AG09319 (cell line): ENCODE results near the gene CDS1.

Experiments
- DNase-seq: peaks from one replicate; pipeline ENCODE4 v3.0.0-alpha.2; 2010; ENCODE audit warnings: low read depth; ENCODE audit errors: extremely low read depth
- CTCF ChIP-seq: IDR thresholded peaks from 2 replicates; pipeline ENCODE4 v1.5.1; 2011; ENCODE audit warnings: low read depth, mild to moderate bottlenecking, inconsistent platforms, low read length, moderate library complexity

CDS1 gene

DNA sequence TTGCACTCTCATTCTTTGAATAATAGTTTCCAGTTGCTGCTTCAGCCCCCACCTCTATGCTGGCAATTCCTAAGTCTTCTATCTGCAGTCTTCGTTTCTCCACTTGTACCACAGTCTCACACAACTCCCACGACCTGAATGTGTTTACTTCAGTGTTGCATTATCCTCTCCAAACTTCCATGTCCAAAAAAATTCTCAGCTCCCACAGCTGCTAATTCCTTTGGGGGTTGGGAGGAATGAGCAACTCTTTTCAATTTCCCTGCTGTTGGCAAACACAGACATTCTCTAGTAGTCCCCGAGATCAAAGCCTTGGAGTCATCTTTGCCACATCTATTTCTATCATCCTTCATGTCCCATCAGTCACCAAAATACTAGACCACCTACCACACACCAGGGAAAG, 14.4 kb upstream of the CDS1 start:
- no peak for TF ChIP-seq CTCF
- DNase-seq, result no peak

GRCh38 chr4:84569009-84569408, 13.9 kb upstream of the CDS1 start:
- no peak for TF ChIP-seq CTCF
- DNase-seq, result no peak

- TF ChIP-seq CTCF, result no peak
- DNase-seq, result no peak
Observed at GRCh38 chr4:84573385-84574068, 9.4 kb upstream of the CDS1 start.

DNA sequence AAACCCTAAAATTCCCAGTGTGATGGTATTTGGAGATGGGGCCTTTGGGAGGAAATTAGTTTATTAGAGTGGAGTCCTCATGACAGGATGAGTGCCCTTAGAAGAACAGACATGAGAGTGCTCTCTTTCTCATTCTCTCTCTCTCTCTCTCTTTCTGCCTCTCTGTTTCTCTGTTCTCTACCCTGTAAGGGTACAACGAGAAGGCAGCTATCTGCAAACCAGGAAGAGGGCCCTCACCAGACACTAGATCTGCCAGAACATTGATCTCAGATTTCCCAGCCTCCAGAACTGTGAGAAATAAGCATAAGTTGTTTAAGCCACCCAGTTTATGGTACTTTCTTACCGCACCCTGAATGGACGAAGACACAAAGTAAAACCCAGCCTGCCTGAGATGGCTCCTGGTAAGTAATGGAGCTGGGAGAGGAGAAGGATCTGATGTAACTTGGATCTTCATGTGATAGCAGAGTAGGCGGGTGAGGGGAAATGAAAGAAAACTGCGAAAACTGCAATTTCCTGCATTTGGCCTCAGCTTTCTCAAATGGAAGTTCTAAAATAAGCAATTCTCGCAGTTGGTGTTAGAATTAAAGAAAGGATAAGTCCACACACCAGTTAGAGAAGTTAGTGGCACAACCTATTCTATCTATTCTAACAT, 8.7 kb upstream of the CDS1 start:
- no peak for TF ChIP-seq CTCF
- no peak for DNase-seq

GRCh38 chr4:84578540-84579402, 4.2 kb upstream of the CDS1 start:
- TF ChIP-seq CTCF, result peak; percentile 73
- peak; percentile 16 for DNase-seq

GRCh38 chr4:84579403-84579776, 3.5 kb upstream of the CDS1 start:
- DNase-seq, result no peak
- no peak for TF ChIP-seq CTCF
